ENCODE data around the gene LRRC4C. TPM values are rescaled to one million over a fixed set of nuclear protein-coding genes. Genes with fewer than 3 reads are reported as not detected.
"Not testable (repeated sequence)": the region's sequence is repeated elsewhere in the genome, so short reads cannot be mapped to it uniquely, and the experiment has no call there.

The LRRC4C gene
- total RNA-seq, 1 donor from 2014 or later, result not detected

DNA sequence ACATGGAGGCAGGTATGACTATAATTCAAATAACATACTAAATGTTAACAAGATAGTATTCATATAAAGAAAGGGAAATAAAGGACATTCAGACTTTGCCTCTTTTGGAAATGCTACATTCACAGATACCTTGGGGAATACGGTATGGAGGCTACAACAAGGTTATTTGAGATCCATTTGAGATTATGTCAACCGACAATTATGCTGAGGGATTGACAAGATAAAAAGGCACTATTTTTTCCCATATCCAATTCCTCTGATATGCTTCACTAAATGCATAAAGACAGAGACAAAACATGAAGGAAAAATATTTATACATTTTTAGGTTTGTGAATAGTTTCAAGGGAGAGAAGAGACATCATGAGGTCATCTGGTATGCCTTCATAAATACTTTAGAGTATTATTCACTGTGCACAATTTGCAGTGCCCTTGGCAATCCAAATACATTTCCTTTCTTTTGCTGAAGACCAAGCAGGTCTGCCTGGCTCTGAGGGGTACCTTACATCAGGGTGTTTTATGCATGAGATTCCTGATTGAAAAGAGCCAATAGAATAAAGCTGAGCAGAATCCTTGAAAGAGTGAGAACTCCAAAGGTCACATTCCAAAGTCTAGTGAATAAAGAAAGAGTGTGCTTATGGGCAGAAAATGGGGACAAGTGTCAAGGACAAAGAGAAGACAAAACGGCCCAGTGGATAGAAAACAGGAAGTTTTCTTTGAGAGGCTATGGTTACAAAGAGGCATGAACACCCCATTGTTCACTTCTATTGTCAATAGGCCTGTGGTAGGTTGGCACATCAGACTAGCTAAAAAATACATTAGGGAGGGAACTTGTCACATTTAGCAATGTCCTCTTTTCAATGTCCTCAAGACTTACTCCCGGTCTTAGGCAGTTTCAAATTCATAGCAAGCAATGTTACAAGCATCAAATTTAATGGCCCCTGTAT lies 455.8 kb downstream of the LRRC4C start:
- Mint-ChIP-seq H3K27me3 (ENCODE audit: low read depth) (no peaks in the 10 kb centered on the region), H3K36me3 (ENCODE audit: low read depth) (no peaks in the 10 kb centered on the region), H3K4me3 (ENCODE audit: low read depth) (no peak overlapping the region), H3K9me3 (peaks cover 32% of the 10 kb centered on the region), H3K4me1 (ENCODE audit: low read depth) (no peaks in the 10 kb centered on the region), H3K27ac (no peak overlapping the region)
- no peak for DNase-seq (ENCODE audit: low spot score)
- intact Hi-C loops (cut with micrococcal nuclease), result no loop called here

DNA sequence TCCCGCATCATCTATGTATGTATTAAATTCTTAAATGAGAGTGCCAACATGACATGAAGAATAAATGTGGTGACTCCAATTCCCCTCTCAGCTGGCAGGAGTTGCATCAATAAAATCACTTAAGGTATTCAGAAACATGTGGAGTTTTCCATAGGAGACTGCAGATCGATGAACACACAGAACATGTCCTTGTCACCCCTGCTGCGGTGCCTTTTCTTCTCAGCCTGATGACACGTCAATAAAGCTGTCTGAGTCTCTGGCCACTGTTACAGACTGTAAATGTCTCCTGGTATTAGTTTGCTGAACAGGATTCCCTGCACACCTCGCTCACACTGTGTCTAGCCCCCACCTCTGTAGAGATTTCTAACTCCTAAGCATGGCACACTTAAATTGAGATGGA lies 460.5 kb downstream of the LRRC4C start:
- Mint-ChIP-seq H3K27ac (no peak overlapping the region), H3K9me3 (peaks cover 45% of the 10 kb centered on the region), H3K4me1 (ENCODE audit: low read depth) (no peaks in the 10 kb centered on the region), H3K36me3 (ENCODE audit: low read depth) (no peaks in the 10 kb centered on the region), H3K27me3 (ENCODE audit: low read depth) (no peaks in the 10 kb centered on the region), H3K4me3 (ENCODE audit: low read depth) (no peak overlapping the region)
- no peak for DNase-seq (ENCODE audit: low spot score)
- intact Hi-C loops (cut with micrococcal nuclease), result no loop called here

DNA sequence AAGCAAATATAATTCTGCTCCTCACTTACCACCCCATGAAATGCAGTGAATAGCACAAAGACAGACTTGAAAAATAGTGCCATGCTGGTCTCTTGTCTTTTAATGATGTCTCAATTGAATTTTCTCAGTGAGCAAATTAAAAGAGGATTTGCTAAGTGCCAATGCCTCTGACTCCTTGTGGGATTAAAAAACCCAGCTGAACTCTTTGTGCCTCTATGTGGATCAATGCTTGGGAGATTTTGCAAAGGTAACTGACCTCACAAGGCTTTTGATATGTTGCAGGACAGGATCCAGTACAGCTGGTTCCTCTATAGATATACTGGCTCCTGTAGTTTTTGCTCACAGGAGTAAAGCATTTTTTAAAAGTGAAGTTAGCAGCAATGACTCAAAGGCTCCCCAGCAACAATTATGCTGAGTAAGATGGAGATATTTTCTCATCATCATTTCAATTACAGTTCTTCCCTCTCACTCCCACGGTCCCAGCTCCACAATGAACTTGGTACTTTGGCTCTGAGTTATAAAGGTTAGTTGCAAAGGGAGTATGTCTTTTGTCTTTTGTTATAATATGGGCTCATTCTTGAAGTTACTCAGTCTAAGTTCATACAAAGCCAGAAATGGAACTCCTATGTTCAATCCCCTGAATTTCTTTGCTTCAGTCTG lies 471.5 kb downstream of the LRRC4C start:
- H3K36me3 Mint-ChIP-seq (ENCODE audit: low read depth), result no peaks in the 10 kb centered on the region

DNA sequence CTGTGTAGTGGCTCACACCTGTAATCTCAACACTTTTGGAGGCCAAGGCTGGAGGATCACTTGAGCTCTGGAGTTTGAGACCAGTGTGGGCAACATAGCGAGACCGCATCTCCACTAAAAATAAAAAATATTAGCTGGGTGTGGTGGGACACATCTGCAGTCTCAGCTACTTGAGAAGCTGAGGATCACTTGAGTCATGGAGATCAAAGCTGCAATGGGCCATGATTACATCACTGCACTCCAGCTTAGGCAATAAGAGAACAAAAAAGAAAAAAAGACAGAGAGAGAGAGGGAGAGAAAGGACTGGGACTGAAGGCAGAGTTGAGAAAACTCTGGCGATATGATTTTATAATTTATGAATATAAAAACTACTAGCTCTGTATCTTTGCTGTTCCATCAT lies 473.1 kb downstream of the LRRC4C start:
- intact Hi-C loops (cut with micrococcal nuclease), result no loop called here
- Mint-ChIP-seq H3K36me3 (ENCODE audit: low read depth) (no peaks in the 10 kb centered on the region), H3K27me3 (ENCODE audit: low read depth) (no peaks in the 10 kb centered on the region), H3K4me1 (ENCODE audit: low read depth) (no peaks in the 10 kb centered on the region), H3K27ac (no peak overlapping the region), H3K4me3 (ENCODE audit: low read depth) (no peak overlapping the region), H3K9me3 (peaks cover 45% of the 10 kb centered on the region)
- no peak for DNase-seq (ENCODE audit: low spot score)

More for the DNA sequence above, 471.5 kb downstream of the LRRC4C start:
- intact Hi-C loops (cut with micrococcal nuclease), result no loop called here
- H3K4me3 Mint-ChIP-seq (ENCODE audit: low read depth), result no peak overlapping the region
- H3K27ac Mint-ChIP-seq, result no peak overlapping the region
- H3K9me3 Mint-ChIP-seq, result peaks cover 44% of the 10 kb centered on the region
- no peak for DNase-seq (ENCODE audit: low spot score)
- H3K27me3 Mint-ChIP-seq (ENCODE audit: low read depth), result no peaks in the 10 kb centered on the region
- no peaks in the 10 kb centered on the region for H3K4me1 Mint-ChIP-seq (ENCODE audit: low read depth)

DNA sequence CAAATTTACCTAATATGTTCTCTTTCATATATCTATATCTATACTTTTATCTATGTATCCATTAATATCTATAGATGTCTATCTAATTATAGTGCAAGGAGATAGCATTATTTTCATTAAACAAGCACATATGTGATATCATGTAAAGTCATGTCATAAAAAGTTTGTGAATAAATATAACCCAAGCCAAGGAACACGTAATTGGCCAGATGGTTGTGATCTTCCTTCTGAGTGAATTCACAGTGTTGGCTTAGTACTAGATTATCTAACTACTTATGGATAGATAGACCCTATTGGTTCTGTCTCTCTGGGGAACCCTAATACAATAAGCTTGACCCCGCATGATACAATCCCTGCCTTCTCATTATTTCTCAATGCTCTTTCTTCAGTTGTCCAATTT lies 484.4 kb downstream of the LRRC4C start:
- no peaks in the 10 kb centered on the region for H3K27me3 Mint-ChIP-seq (ENCODE audit: low read depth)
- H3K4me1 Mint-ChIP-seq (ENCODE audit: low read depth), result no peaks in the 10 kb centered on the region

DNA sequence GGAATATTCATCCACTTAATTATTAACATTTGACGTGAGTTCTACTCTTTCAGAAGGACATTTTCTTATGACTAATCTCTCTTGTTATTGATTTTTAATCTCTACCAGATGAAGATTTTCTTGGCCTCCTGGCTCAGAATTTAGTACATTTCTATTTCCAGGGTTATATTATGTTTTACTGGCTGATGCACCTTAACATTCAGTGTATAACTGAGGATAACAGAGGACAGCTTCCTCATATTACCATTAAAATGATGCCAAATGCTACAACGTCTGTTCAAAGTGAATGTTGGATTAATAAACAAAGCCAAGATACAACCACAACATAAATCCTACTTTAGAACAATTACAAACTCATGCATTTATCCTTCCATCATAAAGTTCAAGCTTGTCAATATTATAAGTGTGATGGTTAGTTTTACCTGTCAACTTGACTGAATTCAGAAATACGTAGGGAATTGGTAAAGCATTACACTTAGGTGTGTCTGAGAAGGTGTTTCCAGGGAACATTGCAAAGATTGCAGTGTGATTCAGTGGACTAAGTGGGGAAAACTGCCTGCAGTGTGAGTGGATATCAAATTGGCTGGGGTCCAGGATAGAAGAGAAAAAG lies 485.2 kb downstream of the LRRC4C start:
- H3K9me3 Mint-ChIP-seq, result peaks cover 63% of the 10 kb centered on the region
- no peaks in the 10 kb centered on the region for H3K4me1 Mint-ChIP-seq (ENCODE audit: low read depth)
- H3K36me3 Mint-ChIP-seq (ENCODE audit: low read depth), result no peaks in the 10 kb centered on the region
- H3K27me3 Mint-ChIP-seq (ENCODE audit: low read depth), result no peaks in the 10 kb centered on the region
- H3K4me3 Mint-ChIP-seq (ENCODE audit: low read depth), result no peak overlapping the region
- H3K27ac Mint-ChIP-seq, result no peak overlapping the region
- DNase-seq (ENCODE audit: low spot score), result no peak
- intact Hi-C loops (cut with micrococcal nuclease), result no loop called here

More for the DNA sequence above, 484.4 kb downstream of the LRRC4C start:
- DNase-seq (ENCODE audit: low spot score), result no peak
- H3K4me3 Mint-ChIP-seq (ENCODE audit: low read depth), result no peak overlapping the region
- H3K36me3 Mint-ChIP-seq (ENCODE audit: low read depth), result no peaks in the 10 kb centered on the region
- H3K9me3 Mint-ChIP-seq, result peaks cover 59% of the 10 kb centered on the region
- no peak overlapping the region for H3K27ac Mint-ChIP-seq
- intact Hi-C loops (cut with micrococcal nuclease), result no loop called here

DNA sequence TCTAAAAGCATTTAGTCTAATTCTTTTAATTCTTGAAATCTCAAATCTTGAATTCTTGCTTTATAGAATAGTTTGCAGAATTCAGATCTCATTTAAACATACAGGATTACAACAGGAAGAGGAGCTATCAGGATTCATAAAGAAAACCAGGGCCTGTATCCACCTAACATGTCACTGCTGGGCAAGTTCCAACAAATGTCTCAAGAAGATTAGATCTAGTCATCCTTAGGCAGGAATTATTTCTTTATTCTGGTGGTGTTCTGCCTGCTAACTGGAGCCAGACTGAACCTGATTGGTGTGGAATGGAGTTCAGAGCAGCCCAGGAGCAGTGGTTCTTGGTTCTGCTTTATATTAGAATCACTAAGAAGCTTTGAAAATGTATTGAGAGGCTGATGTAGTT lies 500.7 kb downstream of the LRRC4C start:
- H3K27ac Mint-ChIP-seq, result no peak overlapping the region
- H3K9me3 Mint-ChIP-seq, result peaks cover 51% of the 10 kb centered on the region
- no peak overlapping the region for H3K4me3 Mint-ChIP-seq (ENCODE audit: low read depth)
- intact Hi-C loops (cut with micrococcal nuclease), result no loop called here
- no peaks in the 10 kb centered on the region for H3K4me1 Mint-ChIP-seq (ENCODE audit: low read depth)
- DNase-seq (ENCODE audit: low spot score), result no peak
- H3K36me3 Mint-ChIP-seq (ENCODE audit: low read depth), result no peaks in the 10 kb centered on the region
- H3K27me3 Mint-ChIP-seq (ENCODE audit: low read depth), result no peaks in the 10 kb centered on the region

DNA sequence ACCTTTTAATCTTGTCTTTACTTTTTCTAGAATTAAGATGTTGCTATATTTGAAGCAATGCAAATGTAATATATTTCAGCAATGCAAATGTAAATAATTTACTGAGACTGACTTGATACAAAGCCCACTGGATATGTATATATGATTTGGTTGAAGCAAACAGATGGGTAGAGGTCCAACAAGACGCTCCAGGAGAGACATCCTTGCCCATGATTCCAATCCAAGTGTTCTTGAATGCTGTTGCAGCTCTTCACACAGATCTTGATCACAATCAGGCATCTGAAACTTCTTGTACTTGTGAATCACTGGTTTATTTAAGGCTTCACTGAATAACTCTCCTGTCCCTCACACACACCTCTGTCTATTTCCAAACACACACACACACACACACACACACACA lies 507.0 kb downstream of the LRRC4C start:
- DNase-seq (ENCODE audit: low spot score), result no peak
- no peak overlapping the region for H3K27ac Mint-ChIP-seq
- H3K9me3 Mint-ChIP-seq, result peaks cover 51% of the 10 kb centered on the region
- no peaks in the 10 kb centered on the region for H3K36me3 Mint-ChIP-seq (ENCODE audit: low read depth)
- H3K27me3 Mint-ChIP-seq (ENCODE audit: low read depth), result no peaks in the 10 kb centered on the region
- intact Hi-C loops (cut with micrococcal nuclease), result no loop called here
- H3K4me3 Mint-ChIP-seq (ENCODE audit: low read depth), result no peak overlapping the region
- H3K4me1 Mint-ChIP-seq (ENCODE audit: low read depth), result no peaks in the 10 kb centered on the region

DNA sequence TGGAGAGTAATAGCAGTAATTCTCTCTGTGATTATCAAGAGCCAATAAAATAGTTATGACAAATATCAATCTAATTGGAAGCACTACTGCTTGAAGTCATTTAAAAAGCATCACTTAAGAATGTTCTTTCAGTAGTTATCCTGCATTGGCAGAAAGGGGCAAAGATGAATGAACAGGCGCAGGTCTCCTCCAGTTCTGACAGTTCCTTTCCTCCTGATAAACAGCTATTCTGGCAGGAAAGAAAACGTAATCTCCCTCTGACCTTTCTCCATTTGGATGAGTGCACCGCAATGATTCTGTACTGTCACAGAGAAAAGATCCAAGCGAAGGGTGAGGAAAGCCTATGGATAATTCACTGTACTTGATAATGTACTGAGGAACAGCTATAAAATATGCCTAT lies 521.5 kb downstream of the LRRC4C start:
- no peak for DNase-seq (ENCODE audit: low spot score)
- intact Hi-C loops (cut with micrococcal nuclease), result no loop called here
- H3K36me3 Mint-ChIP-seq (ENCODE audit: low read depth), result no peaks in the 10 kb centered on the region
- no peaks in the 10 kb centered on the region for H3K4me1 Mint-ChIP-seq (ENCODE audit: low read depth)
- H3K4me3 Mint-ChIP-seq (ENCODE audit: low read depth), result no peak overlapping the region
- H3K9me3 Mint-ChIP-seq, result peaks cover 46% of the 10 kb centered on the region
- no peaks in the 10 kb centered on the region for H3K27me3 Mint-ChIP-seq (ENCODE audit: low read depth)
- no peak overlapping the region for H3K27ac Mint-ChIP-seq

DNA sequence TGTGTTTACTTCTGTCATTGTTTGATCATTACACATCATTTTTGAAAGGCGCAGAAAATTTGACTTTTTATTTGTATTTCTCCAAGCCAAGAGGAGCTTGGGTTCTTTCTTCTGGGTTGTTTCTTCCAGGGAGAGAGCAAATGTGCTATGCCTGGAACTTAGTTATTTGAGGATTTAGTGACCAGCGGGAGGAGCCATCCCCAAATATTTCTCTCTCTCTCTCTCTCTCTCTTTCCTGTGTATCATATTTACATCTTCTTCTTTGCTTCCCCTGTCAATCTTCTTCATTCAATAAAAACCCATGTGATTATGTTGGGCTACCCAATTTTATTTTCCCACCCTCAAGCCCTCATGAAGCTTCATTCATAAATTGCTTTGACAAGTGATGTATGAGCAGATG lies 534.5 kb downstream of the LRRC4C start:
- Mint-ChIP-seq H3K4me3 (ENCODE audit: low read depth) (no peak overlapping the region), H3K27me3 (ENCODE audit: low read depth) (no peaks in the 10 kb centered on the region), H3K27ac (no peak overlapping the region), H3K9me3 (peaks cover 38% of the 10 kb centered on the region), H3K36me3 (ENCODE audit: low read depth) (no peaks in the 10 kb centered on the region), H3K4me1 (ENCODE audit: low read depth) (no peaks in the 10 kb centered on the region)
- intact Hi-C loops (cut with micrococcal nuclease), result no loop called here
- DNase-seq (ENCODE audit: low spot score), result no peak

DNA sequence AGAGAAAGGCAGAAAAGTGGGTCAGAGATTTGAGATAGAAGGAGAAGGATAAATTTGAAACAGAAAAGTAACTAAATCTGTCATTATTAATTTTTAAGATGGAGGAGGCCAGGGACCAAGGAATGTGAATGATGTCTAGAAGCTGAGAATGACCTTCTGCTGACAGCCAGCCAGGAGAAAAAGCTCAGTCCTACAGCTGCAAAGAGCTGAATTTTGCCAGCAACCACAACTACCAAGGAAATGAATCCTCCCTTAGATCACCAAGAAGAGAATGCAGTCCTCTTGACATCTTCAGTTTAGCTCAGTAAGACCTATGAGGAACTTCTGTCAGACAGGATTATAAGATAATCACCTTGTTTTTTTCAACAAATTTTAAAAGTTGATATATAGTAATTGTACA lies 538.2 kb downstream of the LRRC4C start:
- intact Hi-C loops (cut with micrococcal nuclease), result no loop called here
- H3K27me3 Mint-ChIP-seq (ENCODE audit: low read depth), result no peaks in the 10 kb centered on the region
- H3K9me3 Mint-ChIP-seq, result peaks cover 29% of the 10 kb centered on the region
- DNase-seq (ENCODE audit: low spot score), result no peak
- H3K27ac Mint-ChIP-seq, result no peak overlapping the region
- H3K4me3 Mint-ChIP-seq (ENCODE audit: low read depth), result no peak overlapping the region
- no peaks in the 10 kb centered on the region for H3K36me3 Mint-ChIP-seq (ENCODE audit: low read depth)
- no peaks in the 10 kb centered on the region for H3K4me1 Mint-ChIP-seq (ENCODE audit: low read depth)

DNA sequence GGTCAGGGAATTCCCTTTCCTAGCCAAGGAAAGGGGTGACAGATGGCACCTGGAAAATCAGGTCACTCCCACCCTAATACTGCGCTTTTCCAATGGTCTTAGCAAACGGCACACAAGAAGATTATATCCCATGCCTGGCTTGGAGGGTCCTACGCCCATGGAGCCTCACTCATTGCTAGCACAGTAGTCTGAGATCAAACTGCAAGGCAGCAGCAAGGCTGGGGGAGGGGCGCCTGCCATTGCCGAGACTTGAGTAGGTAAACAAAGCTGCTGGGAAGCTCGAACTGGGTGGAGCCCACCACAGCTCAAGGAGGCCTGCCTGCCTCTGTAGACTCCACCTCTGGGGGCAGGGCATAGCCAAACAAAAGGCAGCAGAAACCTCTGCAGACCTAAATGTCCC lies 548.7 kb downstream of the LRRC4C start:
- H3K36me3 Mint-ChIP-seq (ENCODE audit: low read depth); H3K4me3 Mint-ChIP-seq (ENCODE audit: low read depth); intact Hi-C loops (cut with micrococcal nuclease); H3K27me3 Mint-ChIP-seq (ENCODE audit: low read depth); H3K4me1 Mint-ChIP-seq (ENCODE audit: low read depth); DNase-seq (ENCODE audit: low spot score); H3K27ac Mint-ChIP-seq: not testable (repeated sequence)
- H3K9me3 Mint-ChIP-seq, result peaks cover 56% of the 10 kb centered on the region

DNA sequence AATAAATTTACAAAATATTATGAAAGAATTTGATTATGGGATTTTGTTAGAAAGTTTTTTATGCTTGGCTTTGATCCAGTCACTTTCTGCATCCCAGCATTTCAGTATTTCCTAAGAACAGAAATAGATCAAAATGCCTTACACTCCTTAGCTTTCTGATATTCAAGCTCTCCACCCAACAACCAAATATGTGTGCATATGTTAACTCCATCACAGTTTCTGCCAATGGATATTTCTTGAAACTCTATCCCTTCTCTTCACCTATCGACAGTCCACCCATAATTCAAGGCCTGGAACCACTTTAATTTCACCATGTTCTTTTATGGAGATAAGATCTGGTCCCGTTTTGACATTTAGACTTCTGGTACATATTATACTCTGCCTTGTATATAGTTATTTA lies 565.0 kb downstream of the LRRC4C start:
- peaks cover 49% of the 10 kb centered on the region for H3K9me3 Mint-ChIP-seq
- no peak overlapping the region for H3K27ac Mint-ChIP-seq
- H3K4me1 Mint-ChIP-seq (ENCODE audit: low read depth), result no peaks in the 10 kb centered on the region
- H3K27me3 Mint-ChIP-seq (ENCODE audit: low read depth), result no peaks in the 10 kb centered on the region
- intact Hi-C loops (cut with micrococcal nuclease), result no loop called here
- DNase-seq (ENCODE audit: low spot score), result no peak
- no peaks in the 10 kb centered on the region for H3K36me3 Mint-ChIP-seq (ENCODE audit: low read depth)
- no peak overlapping the region for H3K4me3 Mint-ChIP-seq (ENCODE audit: low read depth)
